ENCODE results near the gene CCSAP.
"Not testable (repeated sequence)": the region's sequence is repeated elsewhere in the genome, so short reads cannot be mapped to it uniquely, and the experiment has no call there.

CCSAP gene

GRCh38 chr1:229342656-229343569 lies at the start of gene CCSAP:
TSS of gene CCSAP (minus strand) at chr1:229343047. CDS start at chr1:229342465, 582 bp downstream.
- DNase-seq: peak; percentile 11

GRCh38 chr1:229390130-229390529 lies 47.3 kb upstream of the CCSAP start:
- DNase-seq: no peak

GRCh38 chr1:229388897-229389580 lies 46.2 kb upstream of the CCSAP start:
- peak; percentile 10 for DNase-seq

- DNase-seq: no peak
Observed at GRCh38 chr1:229385853-229386456, 43.1 kb upstream of the CCSAP start.

GRCh38 chr1:229384822-229385221 lies 42.0 kb upstream of the CCSAP start:
- DNase-seq: no peak

- DNase-seq: no peak
Observed at GRCh38 chr1:229383961-229384360, 41.1 kb upstream of the CCSAP start.

- no peak for DNase-seq
Observed at GRCh38 chr1:229383188-229383587, 40.3 kb upstream of the CCSAP start.

GRCh38 chr1:229381234-229381633 lies 38.4 kb upstream of the CCSAP start:
- DNase-seq: no peak

- no peak for DNase-seq
Observed at GRCh38 chr1:229380536-229381160, 37.8 kb upstream of the CCSAP start.

- DNase-seq: no peak
Observed at GRCh38 chr1:229379846-229380245, 37.0 kb upstream of the CCSAP start.

- peak; percentile 14 for DNase-seq
Observed at GRCh38 chr1:229378586-229379367, 35.9 kb upstream of the CCSAP start.

GRCh38 chr1:229378035-229378434 lies 35.2 kb upstream of the CCSAP start:
- not testable (repeated sequence) for DNase-seq

- DNase-seq: no peak
Observed at GRCh38 chr1:229377429-229377828, 34.6 kb upstream of the CCSAP start.

GRCh38 chr1:229376521-229376920 lies 33.7 kb upstream of the CCSAP start:
- DNase-seq: no peak

GRCh38 chr1:229374485-229374884 lies 31.6 kb upstream of the CCSAP start:
- no peak for DNase-seq

- DNase-seq: no peak
Observed at GRCh38 chr1:229373395-229373794, 30.5 kb upstream of the CCSAP start.

GRCh38 chr1:229372251-229372650 lies 29.4 kb upstream of the CCSAP start:
- no peak for DNase-seq

- no peak for DNase-seq
Observed at GRCh38 chr1:229371624-229372023, 28.8 kb upstream of the CCSAP start.

- DNase-seq: no peak
Observed at GRCh38 chr1:229370601-229371021, 27.8 kb upstream of the CCSAP start.

GRCh38 chr1:229368347-229368746 lies 25.5 kb upstream of the CCSAP start:
- DNase-seq: no peak

GRCh38 chr1:229365569-229365968 lies 22.7 kb upstream of the CCSAP start:
- DNase-seq: no peak
